ENCODE data around the gene SIN3B.

DNA sequence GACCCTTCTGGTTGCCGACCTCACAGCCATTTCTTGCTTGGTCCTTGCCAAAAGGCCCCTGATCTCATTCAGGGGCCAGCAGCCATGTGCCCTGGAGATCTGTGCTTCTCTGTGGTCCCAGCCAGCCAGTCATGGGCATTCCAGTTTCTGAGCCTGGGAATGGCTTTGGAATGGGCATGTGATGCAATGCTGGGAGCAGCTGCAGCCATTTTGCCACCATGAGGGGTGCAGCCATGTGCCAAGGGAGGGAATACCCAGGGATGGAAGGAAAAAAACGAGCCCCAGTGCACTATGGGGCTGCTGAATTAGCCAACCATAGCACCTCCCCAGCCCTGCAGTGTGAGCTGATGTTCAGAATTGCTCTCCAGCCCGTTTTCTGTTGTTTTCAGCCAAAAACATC, 85.9 kb downstream of the SIN3B start:
- no peak for TF ChIP-seq CTCF (IDR thresholded peaks at IDR 0.05)
- no peak for TF ChIP-seq TCF12 (IDR thresholded peaks at IDR 0.05)
- TF ChIP-seq EP300 (IDR thresholded peaks at IDR 0.05; ENCODE audit: borderline replicate concordance in 1 of 2, low read depth in 1 of 2, low read length in 1 of 2): no peak
- no peak for TF ChIP-seq PBX3 (IDR thresholded peaks at IDR 0.05)
- TF ChIP-seq RFX5 (IDR thresholded peaks at IDR 0.05; ENCODE audit: low read length): no peak
- no peak for TF ChIP-seq POLR2AphosphoS5 (IDR thresholded peaks at IDR 0.05; ENCODE audit: low read depth, low read length)
- no peak for TF ChIP-seq RAD21 (IDR thresholded peaks at IDR 0.05; ENCODE audit: low read length)

Measured in SK-N-SH (cell line).